ENCODE data around the gene HOMER2.
"Not testable (repeated sequence)": the region's sequence is repeated elsewhere in the genome, so short reads cannot be mapped to it uniquely, and the experiment has no call there.

The HOMER2 gene

GRCh38 chr15:82894971-82895520 lies 57.5 kb downstream of the HOMER2 start:
- no peak for DNase-seq (ENCODE audit: low read depth)

GRCh38 chr15:82893473-82893872 lies 59.0 kb downstream of the HOMER2 start:
- DNase-seq (ENCODE audit: low read depth) = not testable (repeated sequence)

DNA sequence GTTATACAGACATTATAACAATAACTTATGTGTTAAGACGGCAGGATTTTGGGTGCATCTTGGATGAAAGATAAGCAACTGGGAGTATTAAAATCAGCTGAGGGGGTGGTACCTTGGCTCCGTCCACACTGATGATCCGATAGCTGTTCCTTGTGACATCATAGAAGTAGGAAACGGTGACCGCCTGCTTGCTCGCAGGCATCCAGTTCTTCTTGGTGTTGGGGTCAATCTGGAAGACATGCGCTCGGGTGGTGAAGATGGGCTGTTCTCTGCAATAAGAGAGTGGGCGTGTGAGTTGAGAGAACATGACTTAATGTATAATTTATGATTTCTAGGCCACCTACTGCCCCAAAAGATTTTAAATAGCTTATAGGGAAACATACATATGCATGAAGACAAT lies 59.9 kb downstream of the HOMER2 start:
- DNase-seq (ENCODE audit: low read depth) = no peak

GRCh38 chr15:82890995-82891390 lies 61.5 kb downstream of the HOMER2 start:
- no peak for DNase-seq (ENCODE audit: low read depth)

DNA sequence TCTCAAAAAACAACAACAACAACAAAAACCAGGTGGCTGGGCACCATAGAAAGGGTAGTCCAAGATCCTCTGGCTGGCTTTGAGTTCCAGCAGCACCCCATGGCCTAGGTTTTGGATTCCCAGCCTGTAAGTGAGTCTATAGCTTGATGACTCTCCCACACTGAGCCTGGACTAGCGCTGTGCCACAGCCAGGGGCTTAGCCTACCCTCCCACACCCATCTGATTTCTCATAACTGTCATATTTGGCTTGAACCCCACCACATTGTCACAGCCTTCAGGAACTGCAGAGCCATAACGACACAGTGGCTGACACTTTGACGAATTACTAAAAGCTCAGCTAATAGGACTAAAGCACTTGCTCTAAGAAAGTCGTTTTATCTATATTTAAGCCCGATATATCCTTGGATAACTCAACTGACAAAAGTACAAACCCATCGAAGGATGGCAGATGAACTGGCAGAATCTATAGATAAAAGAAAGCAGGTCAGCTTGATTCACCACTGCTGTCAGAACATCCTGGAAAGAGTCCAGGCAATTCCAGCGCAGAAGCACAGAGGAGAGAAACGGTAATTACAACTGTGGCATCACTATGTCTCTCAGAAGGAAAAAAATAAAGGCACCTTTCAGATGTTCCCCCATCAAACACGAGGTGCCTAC lies 62.1 kb downstream of the HOMER2 start:
- DNase-seq (ENCODE audit: low read depth) = no peak

- no peak for DNase-seq (ENCODE audit: low read depth)
These were observed 70.1 kb downstream of the HOMER2 start for GRCh38 chr15:82882273-82882928.

DNA sequence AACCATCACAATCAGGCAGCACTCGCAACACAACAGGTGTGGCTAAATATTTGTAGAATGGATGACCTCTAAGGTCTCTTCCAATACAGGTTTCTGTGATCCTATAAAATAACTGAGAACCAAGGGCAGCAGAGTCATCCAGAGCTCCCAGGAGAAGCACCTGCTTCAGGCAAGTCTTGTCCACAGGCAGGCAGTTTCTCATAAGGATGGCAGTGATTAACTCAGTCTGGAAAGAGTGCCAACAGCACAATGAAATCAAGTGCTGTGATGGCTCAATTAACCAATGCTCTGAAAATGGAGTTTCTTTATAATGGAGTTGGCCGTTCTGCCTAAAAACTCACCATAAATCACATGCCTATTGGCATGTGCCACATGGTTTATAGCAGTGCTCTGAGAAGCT lies 70.8 kb downstream of the HOMER2 start:
- DNase-seq (ENCODE audit: low read depth) = no peak

- DNase-seq (ENCODE audit: low read depth) = no peak
These were observed 71.8 kb downstream of the HOMER2 start for GRCh38 chr15:82880704-82881103.

DNA sequence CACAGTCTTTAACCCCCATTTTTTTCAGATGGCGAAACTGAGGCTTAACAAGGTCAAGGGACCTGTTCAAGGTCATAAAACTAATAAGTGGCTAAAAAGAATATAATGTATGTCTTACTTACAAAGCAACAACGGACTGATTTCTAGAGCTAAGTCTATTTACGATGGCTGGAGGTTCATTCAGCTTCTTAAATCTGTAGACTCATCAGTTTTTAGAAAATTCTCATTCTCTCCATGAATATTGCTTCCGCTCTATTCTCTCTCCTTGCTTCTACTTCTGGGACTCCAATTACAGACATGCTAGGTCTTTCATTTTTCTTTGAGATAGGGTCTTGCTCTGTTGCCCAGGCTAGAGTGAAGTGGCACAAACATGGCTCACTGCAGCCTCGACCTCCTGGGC lies 74.2 kb downstream of the HOMER2 start:
- no peak for DNase-seq (ENCODE audit: low read depth)

GRCh38 chr15:82877825-82878224 lies 74.7 kb downstream of the HOMER2 start:
- no peak for DNase-seq (ENCODE audit: low read depth)

- no peak for DNase-seq (ENCODE audit: low read depth)
These were observed 77.0 kb downstream of the HOMER2 start for GRCh38 chr15:82875411-82876003.

DNA sequence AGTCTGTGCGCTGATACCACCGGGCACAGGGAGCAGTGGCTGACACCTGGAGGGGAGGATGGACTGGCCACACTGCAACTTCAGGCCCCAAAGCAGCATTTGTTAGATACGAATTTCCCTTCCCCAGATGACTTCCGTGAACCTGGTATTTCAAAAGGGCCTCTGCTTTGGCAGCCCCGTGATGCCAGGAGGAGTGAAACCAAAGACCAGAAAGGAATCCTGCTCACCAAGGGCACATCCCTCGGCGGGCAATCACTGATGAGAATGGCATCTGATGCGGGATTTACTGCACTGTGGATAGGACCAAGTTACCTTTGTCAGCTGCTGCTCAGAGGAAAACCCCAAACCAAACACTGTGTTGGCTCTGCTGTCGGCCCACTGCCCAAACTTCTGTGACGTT lies 77.6 kb downstream of the HOMER2 start:
- DNase-seq (ENCODE audit: low read depth) = no peak

DNA sequence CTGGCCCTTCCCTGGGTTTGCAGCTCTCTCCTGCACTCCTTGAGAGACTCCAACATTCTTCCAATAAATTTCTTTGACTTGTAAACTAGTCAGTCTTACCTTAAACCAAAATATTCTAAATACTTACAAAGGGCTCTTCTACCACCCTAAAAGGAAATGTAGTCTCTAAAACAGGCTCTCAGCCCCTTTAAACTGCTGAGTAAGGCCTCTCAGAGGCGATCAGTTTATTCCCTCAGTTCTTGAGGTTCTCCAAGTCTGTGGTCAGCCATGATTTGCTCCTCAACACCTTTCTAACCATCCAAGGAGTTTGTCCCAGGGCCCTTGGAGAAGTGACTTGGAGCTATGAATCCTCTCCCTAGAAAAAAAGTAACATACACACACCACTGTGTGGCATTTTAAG lies 78.3 kb downstream of the HOMER2 start:
- DNase-seq (ENCODE audit: low read depth) = no peak

GRCh38 chr15:82873000-82873680 lies 79.4 kb downstream of the HOMER2 start:
- DNase-seq (ENCODE audit: low read depth) = no peak

- no peak for DNase-seq (ENCODE audit: low read depth)
These were observed 80.6 kb downstream of the HOMER2 start for GRCh38 chr15:82871832-82872484.

DNA sequence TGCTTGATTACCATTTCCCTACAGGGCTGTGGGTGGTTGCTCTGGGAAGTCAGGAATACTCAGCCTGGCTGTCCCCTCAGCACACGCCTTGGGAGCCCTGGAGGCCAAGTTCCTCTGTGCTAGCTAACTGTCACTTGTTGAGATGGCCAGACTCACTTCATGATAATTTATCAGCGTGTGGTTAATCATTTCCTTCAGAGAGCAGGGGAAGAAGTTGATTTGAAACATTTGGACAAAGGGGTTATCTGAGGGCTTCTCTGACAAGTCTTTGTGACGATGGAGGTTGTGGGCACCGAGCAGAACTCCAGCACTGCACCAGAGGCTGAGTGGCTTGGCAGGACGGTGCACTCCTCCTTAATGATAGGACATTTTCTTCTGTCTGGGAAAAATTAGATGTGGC lies 81.2 kb downstream of the HOMER2 start:
- no peak for DNase-seq (ENCODE audit: low read depth)

- no peak for DNase-seq (ENCODE audit: low read depth)
These were observed 81.7 kb downstream of the HOMER2 start for GRCh38 chr15:82870727-82871320.

GRCh38 chr15:82865981-82866380 lies 86.5 kb downstream of the HOMER2 start:
- not testable (repeated sequence) for DNase-seq (ENCODE audit: low read depth)

- DNase-seq (ENCODE audit: low read depth) = not testable (repeated sequence)
These were observed 86.9 kb downstream of the HOMER2 start for GRCh38 chr15:82865581-82865980.

- no peak for DNase-seq (ENCODE audit: low read depth)
These were observed 87.6 kb downstream of the HOMER2 start for GRCh38 chr15:82864967-82865366.

DNA sequence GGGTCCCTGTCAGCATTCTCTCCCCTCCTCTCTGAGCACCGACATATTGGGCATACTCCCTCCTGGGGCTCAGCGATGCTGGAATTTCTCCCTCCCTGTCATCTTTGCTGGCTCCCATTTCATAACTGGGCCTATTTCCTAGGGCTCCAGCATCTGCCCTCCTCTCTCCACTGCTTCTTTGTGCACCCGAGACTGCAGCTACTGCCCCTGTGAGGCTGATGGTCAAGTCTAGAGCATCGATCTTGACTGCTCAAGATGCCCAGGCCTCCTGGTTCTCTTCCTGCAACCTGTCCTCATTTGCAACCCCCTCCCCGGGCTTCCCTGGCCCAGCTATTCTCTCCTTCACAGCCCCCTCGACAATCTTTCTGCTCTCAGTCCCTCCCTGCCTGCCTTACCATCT lies 89.6 kb downstream of the HOMER2 start:
- DNase-seq (ENCODE audit: low read depth) = no peak

GRCh38 chr15:82858932-82859331 lies 93.6 kb downstream of the HOMER2 start:
- DNase-seq (ENCODE audit: low read depth) = no peak

All from stimulated activated CD4-positive, alpha-beta T cell treated with anti-CD3 and anti-CD28 coated beads, Interleukin-2, amount 100 ng/mL, for 4 hours (primary cell).